ENCODE data around the gene TARBP1.
A peak's percentile ranks its signal among the peaks of the same experiment; 100 is the strongest.
"Not testable (repeated sequence)": the region's sequence is repeated elsewhere in the genome, so short reads cannot be mapped to it uniquely, and the experiment has no call there.

The TARBP1 gene

GRCh38 chr1:234400773-234401172 lies 78.2 kb downstream of the TARBP1 start:
- DNase-seq (ENCODE audit: low read depth), result peak; percentile 2
- H3K4me3 ChIP-seq (ENCODE audit: low read length), result no peak overlapping the region
- no peak for TF ChIP-seq CTCF (conservative IDR thresholded peaks at IDR 0.05; ENCODE audit: low read length)

GRCh38 chr1:234399515-234399914 lies 79.5 kb downstream of the TARBP1 start:
- not testable (repeated sequence) for H3K4me3 ChIP-seq (ENCODE audit: low read length); DNase-seq (ENCODE audit: low read depth)

- DNase-seq (ENCODE audit: low read depth), result peak; percentile 32
- no peak for TF ChIP-seq CTCF (conservative IDR thresholded peaks at IDR 0.05; ENCODE audit: low read length)
- no peak overlapping the region for H3K4me3 ChIP-seq (ENCODE audit: low read length)
Measured at GRCh38 chr1:234398849-234399381, 80.1 kb downstream of the TARBP1 start.

- no peak overlapping the region for H3K4me3 ChIP-seq (ENCODE audit: low read length)
- no peak for DNase-seq (ENCODE audit: low read depth)
- TF ChIP-seq CTCF (conservative IDR thresholded peaks at IDR 0.05; ENCODE audit: low read length), result no peak
Measured at GRCh38 chr1:234397732-234398131, 81.2 kb downstream of the TARBP1 start.

- H3K4me3 ChIP-seq (ENCODE audit: low read length), result no peak overlapping the region
- no peak for DNase-seq (ENCODE audit: low read depth)
- TF ChIP-seq CTCF (conservative IDR thresholded peaks at IDR 0.05; ENCODE audit: low read length), result no peak
Measured at GRCh38 chr1:234396871-234397270, 82.1 kb downstream of the TARBP1 start.

- no peak for TF ChIP-seq CTCF (conservative IDR thresholded peaks at IDR 0.05; ENCODE audit: low read length)
- no peak for DNase-seq (ENCODE audit: low read depth)
- no peak overlapping the region for H3K4me3 ChIP-seq (ENCODE audit: low read length)
Measured at GRCh38 chr1:234396092-234396491, 82.9 kb downstream of the TARBP1 start.

- TF ChIP-seq CTCF (conservative IDR thresholded peaks at IDR 0.05; ENCODE audit: low read length), result no peak
- H3K4me3 ChIP-seq (ENCODE audit: low read length), result no peak overlapping the region
- no peak for DNase-seq (ENCODE audit: low read depth)
Measured at GRCh38 chr1:234395297-234395696, 83.7 kb downstream of the TARBP1 start.

GRCh38 chr1:234393190-234393589 lies 85.8 kb downstream of the TARBP1 start:
- TF ChIP-seq CTCF (conservative IDR thresholded peaks at IDR 0.05; ENCODE audit: low read length), result no peak
- no peak for DNase-seq (ENCODE audit: low read depth)
- H3K4me3 ChIP-seq (ENCODE audit: low read length), result no peak overlapping the region

All from AG10803 (cell line).